ENCODE data around the gene TRAPPC12. TPM values are rescaled to one million over a fixed set of nuclear protein-coding genes. Genes with fewer than 3 reads are reported as not detected.

Gene TRAPPC12
- total RNA-seq, 1 donor from 2014 or later: 78.9 TPM

GRCh38 chr2:3465844-3466481 lies 86.5 kb downstream of the TRAPPC12 start:
- DNase-seq (ENCODE audit: low spot score): no peak

GRCh38 chr2:3466482-3466863 lies 87.0 kb downstream of the TRAPPC12 start:
- no peak for DNase-seq (ENCODE audit: low spot score)

DNA sequence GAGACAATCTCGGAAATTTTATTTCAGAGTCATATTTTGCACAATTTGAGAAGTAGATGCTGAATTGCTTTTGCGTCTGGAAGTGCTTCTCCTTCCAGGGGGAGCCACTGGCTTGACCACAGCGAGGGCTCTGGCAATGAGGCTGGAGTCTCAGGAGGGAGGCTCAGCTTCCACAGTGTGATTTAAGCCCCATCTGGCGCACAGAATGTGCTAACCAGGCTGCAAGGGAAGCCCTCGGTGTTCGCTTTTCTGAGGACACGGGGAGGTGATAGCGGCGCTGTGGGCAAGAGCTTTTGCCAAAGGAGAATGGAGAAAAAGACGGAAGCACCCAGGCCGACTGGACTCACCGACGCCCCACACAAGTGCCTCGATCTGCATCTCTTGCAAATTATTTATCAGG lies 87.5 kb downstream of the TRAPPC12 start:
- no peak for DNase-seq (ENCODE audit: low spot score)

DNA sequence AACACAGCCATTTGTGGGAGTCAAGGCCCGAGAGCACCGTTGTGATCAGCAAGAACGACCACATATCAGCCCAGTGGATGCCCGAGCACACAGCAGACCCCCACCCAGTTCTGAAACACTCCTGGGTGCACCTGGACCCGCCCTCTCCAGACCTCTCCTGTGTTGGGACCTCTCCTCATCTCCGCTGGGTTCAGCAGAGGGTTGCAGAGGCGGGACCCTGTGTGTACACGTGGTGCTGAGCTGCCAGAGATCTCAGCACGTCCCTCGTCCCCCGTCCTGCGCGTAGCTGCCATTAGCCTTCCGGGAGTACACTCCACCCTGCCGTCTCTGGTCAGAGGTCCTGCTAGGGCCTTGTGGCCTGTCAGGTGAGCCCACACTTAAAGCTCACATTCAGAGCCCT lies 88.2 kb downstream of the TRAPPC12 start:
- no peak for DNase-seq (ENCODE audit: low spot score)

GRCh38 chr2:3468296-3468988 lies 88.9 kb downstream of the TRAPPC12 start:
- no peak for DNase-seq (ENCODE audit: low spot score)

DNA sequence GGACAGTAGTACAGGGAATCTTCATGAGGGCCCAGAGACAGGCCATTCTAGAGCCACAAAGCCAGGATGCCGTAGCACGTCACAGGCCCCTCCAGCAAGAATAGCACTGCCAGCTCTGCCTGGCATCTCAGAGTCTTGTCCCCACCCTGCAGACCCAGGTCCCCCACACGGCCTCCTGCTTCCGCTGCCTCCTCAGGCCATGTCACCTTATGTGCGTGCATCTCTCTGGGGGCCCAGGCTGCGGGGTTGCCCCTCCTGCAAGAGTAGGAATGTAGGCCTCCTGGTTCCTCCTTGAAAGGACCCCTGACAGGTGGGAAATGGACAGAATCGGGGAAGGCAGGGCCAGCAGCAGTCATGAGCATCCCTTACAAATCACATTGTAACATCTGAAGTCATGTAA lies 90.0 kb downstream of the TRAPPC12 start:
- no peak for DNase-seq (ENCODE audit: low spot score)

- no peak for DNase-seq (ENCODE audit: low spot score)
These were observed 90.7 kb downstream of the TRAPPC12 start for GRCh38 chr2:3470166-3470651.

GRCh38 chr2:3470856-3471737 lies 91.6 kb downstream of the TRAPPC12 start:
- no peak for DNase-seq (ENCODE audit: low spot score)

DNA sequence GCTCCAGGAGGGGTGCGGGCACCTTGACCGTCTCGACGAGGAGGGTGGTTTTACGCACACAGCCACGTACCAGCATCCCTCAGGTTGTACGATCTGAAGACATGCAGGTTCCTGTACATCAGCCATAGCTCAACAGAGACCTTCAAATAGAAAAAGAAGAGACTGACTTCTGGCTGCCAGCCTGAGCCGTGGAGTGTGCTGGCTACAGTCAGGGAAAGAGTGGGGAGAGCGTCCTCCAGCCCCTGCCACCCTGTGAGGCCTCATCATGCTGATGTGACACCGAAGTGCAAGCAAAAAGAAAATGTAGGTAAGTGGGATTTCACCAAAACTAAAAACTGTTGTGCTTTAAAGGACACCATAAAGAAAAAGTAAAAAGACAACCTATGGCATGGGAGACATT lies 92.8 kb downstream of the TRAPPC12 start:
- DNase-seq (ENCODE audit: low spot score): no peak

GRCh38 chr2:3472966-3473365 lies 93.5 kb downstream of the TRAPPC12 start:
- no peak for DNase-seq (ENCODE audit: low spot score)

- no peak for DNase-seq (ENCODE audit: low spot score)
These were observed 96.3 kb downstream of the TRAPPC12 start for GRCh38 chr2:3475771-3476170.

- no peak for DNase-seq (ENCODE audit: low spot score)
These were observed 97.0 kb downstream of the TRAPPC12 start for GRCh38 chr2:3476321-3476984.

GRCh38 chr2:3476985-3477327 lies 97.5 kb downstream of the TRAPPC12 start:
- DNase-seq (ENCODE audit: low spot score): no peak

- DNase-seq (ENCODE audit: low spot score): no peak
These were observed 99.4 kb downstream of the TRAPPC12 start for GRCh38 chr2:3478846-3479385.

DNA sequence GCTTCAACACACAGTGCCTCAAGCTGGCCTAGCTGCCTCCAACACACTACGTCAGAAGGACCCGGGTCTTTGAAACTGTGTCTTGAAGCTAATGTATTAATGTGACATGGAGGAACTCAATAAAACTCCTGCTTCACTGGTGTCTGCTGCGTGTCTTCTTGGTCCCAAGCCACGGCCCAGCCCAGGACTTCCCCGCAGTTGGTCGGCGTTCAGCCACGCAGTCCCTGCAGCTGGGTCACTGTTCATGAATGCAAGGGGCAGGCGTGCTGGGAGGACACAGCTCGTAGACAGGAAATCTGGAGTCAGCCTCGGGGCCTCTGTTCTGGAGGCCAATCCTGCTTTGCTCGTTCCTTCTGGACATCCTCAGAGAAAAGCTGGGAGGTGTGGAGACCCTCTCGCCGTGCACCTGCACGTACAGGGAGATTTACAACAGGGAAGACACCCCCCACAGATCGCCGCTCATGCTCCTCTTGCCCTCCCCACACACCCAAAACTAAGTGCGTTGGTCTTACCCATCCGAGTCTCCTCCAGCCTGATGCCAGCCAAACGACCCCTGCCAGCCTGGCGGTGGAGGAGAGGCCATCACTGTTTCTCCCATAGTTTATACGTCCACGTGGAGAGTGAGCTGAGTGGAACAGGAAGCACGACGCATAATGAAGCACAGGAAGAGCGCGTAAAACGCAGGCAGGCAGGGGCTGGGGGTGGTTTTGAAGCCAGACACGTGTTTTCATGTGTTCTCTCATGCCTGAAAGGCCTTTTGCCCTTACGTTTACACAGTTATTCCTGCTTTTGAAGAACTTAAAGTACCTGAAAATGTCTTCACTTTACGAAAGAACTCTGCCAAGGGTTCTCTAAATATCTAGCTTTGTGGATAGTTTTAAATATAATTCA lies 100.2 kb downstream of the TRAPPC12 start:
- DNase-seq (ENCODE audit: low spot score): no peak

DNA sequence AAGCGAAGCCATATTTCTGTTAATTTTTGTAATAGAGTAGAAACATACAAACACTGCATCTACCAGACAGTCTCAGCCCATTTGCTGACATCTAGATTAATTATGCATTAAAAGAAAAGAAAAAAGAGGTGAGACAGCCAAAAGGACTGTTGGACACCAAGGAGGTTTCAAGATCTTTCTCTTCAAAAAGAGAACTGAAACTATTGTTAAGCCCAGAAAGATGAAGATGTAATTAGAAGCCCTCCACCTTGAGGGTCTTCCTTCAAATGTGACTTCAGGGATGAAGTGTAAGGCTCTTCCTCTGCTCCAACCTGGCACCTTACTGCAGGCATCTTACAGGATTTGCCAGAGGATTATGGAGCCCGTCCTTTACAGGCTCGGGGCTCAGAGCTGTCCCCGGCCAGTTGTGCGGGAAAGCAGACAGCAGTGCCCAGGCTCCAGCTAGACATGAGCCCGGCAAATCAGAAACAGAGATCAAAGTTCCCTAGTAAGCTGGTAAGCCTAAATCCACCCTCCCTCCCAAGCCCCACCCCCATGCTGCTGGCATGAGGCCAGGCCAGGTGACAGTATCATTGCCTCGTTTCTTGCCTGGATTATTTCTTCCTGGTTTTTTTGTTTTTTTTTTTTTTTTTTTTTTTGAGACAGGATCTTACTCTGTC lies 101.0 kb downstream of the TRAPPC12 start:
- no peak for DNase-seq (ENCODE audit: low spot score)

GRCh38 chr2:3481011-3481400 lies 101.5 kb downstream of the TRAPPC12 start:
- DNase-seq (ENCODE audit: low spot score): no peak

GRCh38 chr2:3481736-3482362 lies 102.4 kb downstream of the TRAPPC12 start:
- no peak for DNase-seq (ENCODE audit: low spot score)

DNA sequence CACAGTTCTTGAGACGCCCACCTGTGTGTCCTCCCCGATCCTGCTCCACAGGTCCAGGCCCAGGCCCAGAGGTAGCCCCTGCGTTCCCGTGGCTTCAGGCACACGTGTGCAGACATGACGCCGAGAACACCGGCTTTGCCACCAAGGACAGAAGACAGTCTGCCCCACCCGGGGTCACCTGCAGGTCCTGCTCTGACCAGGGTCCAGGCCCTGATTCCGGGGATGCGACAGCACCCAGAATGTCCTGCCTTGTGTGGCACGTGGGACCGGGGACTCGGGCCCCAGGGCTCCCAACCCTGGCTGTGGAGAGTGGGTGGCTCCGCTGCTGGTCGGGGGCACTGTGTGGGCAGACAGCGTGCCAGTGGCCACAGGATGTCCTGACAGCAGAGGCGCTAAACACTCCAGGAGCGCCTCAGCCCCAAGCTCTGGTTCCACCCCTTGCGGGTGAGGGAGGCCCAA lies 102.9 kb downstream of the TRAPPC12 start:
- DNase-seq (ENCODE audit: low spot score): no peak
